Measurements from ENCODE around the gene GGTLC3.
"Not testable (repeated sequence)": the region's sequence is repeated elsewhere in the genome, so short reads cannot be mapped to it uniquely, and the experiment has no call there.

- TF ChIP-seq, protein P1, sequence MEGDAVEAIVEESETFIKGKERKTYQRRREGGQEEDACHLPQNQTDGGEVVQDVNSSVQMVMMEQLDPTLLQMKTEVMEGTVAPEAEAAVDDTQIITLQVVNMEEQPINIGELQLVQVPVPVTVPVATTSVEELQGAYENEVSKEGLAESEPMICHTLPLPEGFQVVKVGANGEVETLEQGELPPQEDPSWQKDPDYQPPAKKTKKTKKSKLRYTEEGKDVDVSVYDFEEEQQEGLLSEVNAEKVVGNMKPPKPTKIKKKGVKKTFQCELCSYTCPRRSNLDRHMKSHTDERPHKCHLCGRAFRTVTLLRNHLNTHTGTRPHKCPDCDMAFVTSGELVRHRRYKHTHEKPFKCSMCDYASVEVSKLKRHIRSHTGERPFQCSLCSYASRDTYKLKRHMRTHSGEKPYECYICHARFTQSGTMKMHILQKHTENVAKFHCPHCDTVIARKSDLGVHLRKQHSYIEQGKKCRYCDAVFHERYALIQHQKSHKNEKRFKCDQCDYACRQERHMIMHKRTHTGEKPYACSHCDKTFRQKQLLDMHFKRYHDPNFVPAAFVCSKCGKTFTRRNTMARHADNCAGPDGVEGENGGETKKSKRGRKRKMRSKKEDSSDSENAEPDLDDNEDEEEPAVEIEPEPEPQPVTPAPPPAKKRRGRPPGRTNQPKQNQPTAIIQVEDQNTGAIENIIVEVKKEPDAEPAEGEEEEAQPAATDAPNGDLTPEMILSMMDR (conservative IDR thresholded peaks at IDR 0.05; ENCODE audit: low read depth in 2 of 2): not testable (repeated sequence)
- not testable (repeated sequence) for TF ChIP-seq REST (IDR thresholded peaks at IDR 0.05; ENCODE audit: unreplicated experiment)
Measured at GRCh38 chr22:18529416-18530145, 11.6 kb upstream of the GGTLC3 start.

Data from GM23338 (cell line).